NCI-H82 (cell line): ENCODE data around the gene KLF6.
A peak's percentile ranks its signal among the peaks of the same experiment; 100 is the strongest.

ENCODE experiments used
- DNase-seq: peaks from one replicate; lab custom pipeline; 2025; lab: John Stamatoyannopoulos, UW

The KLF6 gene

GRCh38 chr10:3784510-3785250 is at the start of gene KLF6:
Gene KLF6, minus strand, starts transcription at chr10:3785209. Its CDS starts 195 bp downstream, at chr10:3785014.
- peak; percentile 42 for DNase-seq

GRCh38 chr10:3834404-3834803 is 49.4 kb upstream of the KLF6 start:
- no peak for DNase-seq

- no peak for DNase-seq
These were observed 48.0 kb upstream of the KLF6 start for GRCh38 chr10:3833046-3833445.

- DNase-seq = no peak
These were observed 47.2 kb upstream of the KLF6 start for GRCh38 chr10:3832022-3832786.

GRCh38 chr10:3831608-3832007 is 46.6 kb upstream of the KLF6 start:
- DNase-seq = no peak

GRCh38 chr10:3830946-3831345 is 45.9 kb upstream of the KLF6 start:
- DNase-seq = no peak

GRCh38 chr10:3829156-3830050 is 44.4 kb upstream of the KLF6 start:
- no peak for DNase-seq

GRCh38 chr10:3828404-3829155 is 43.6 kb upstream of the KLF6 start:
- no peak for DNase-seq

- no peak for DNase-seq
These were observed 42.9 kb upstream of the KLF6 start for GRCh38 chr10:3827768-3828403.

GRCh38 chr10:3827266-3827665 is 42.3 kb upstream of the KLF6 start:
- no peak for DNase-seq

- no peak for DNase-seq
These were observed 40.9 kb upstream of the KLF6 start for GRCh38 chr10:3825862-3826351.

GRCh38 chr10:3825244-3825643 is 40.2 kb upstream of the KLF6 start:
- DNase-seq = peak; percentile 67

- no peak for DNase-seq
These were observed 37.7 kb upstream of the KLF6 start for GRCh38 chr10:3822541-3823330.

GRCh38 chr10:3820255-3820654 is 35.2 kb upstream of the KLF6 start:
- DNase-seq = peak; percentile 83

GRCh38 chr10:3816995-3817394 is 32.0 kb upstream of the KLF6 start:
- no peak for DNase-seq

GRCh38 chr10:3814838-3815220 is 29.8 kb upstream of the KLF6 start:
- DNase-seq = no peak

GRCh38 chr10:3813986-3814837 is 29.2 kb upstream of the KLF6 start:
- no peak for DNase-seq

GRCh38 chr10:3813267-3813666 is 28.3 kb upstream of the KLF6 start:
- DNase-seq = no peak

GRCh38 chr10:3812141-3812540 is 27.1 kb upstream of the KLF6 start:
- no peak for DNase-seq
